GM12878 (cell line): Measurements from ENCODE around the gene C20orf202. TPM values are rescaled to one million over a fixed set of nuclear protein-coding genes. Genes with fewer than 3 reads are reported as not detected.

ENCODE experiments used
- ATAC-seq: fragments of 200-7000 bp; cut with Tn5 transposase; 3 replicates; pipeline ENCODE4 v1.9.1; 2020; ENCODE audit warnings: mild to moderate bottlenecking, moderate library complexity
- BruUV-seq: library from RNA; stranded (reverse); fragments of 400-500 nt; replicated peaks from 2 replicates; lab custom pipeline; 2021; lab: Mats Ljungman, UMichigan
- CTCF ChIA-PET: fragments of 300-600 bp; sonication (Branson Sonifier 250); formaldehyde crosslinking; extraction: SDS; loops from one replicate; lab custom pipeline; 2021; ENCODE audit warnings: inconsistent platforms; lab: Yijun Ruan, JAX
- POLR2A ChIA-PET: fragments of 350-600 bp; formaldehyde crosslinking; extraction: SDS; loops from one replicate; lab custom pipeline; 2021; ENCODE audit warnings: inconsistent platforms; lab: Charles Lee
- RAD21 ChIA-PET: fragments of 300-600 bp; sonication (Branson Sonifier 250); formaldehyde crosslinking; loops from one replicate; lab custom pipeline; 2023; ENCODE audit warnings: antibody characterized with exemption; ENCODE audit not compliant: unreplicated experiment; lab: Charles Lee
- SMC1A ChIA-PET: fragments of 300-600 bp; sonication (Branson Sonifier 250); formaldehyde crosslinking; loops from one replicate; lab custom pipeline; 2023; ENCODE audit not compliant: unreplicated experiment, uncharacterized antibody; lab: Charles Lee
- DNase-seq: peaks from one replicate; pipeline ENCODE4 v3.0.0-alpha.2; 2011; ENCODE audit warnings: low read depth, low spot score
- FAIRE-seq: peaks from 3 replicates; lab custom pipeline; 2011; peaks lifted over from hg19 to GRCh38; lab: Jason Lieb, UNC
- H2AFZ ChIP-seq: 2 replicates; pipeline ENCODE4 v1.6.0; 2011; ENCODE audit warnings: low read depth, low read length, control low read depth; ENCODE audit not compliant: control insufficient read depth
- H3K27ac ChIP-seq: 2 replicates; pipeline ENCODE4 v1.5.1; 2011; ENCODE audit warnings: control low read depth; ENCODE audit not compliant: control insufficient read depth, insufficient read depth
- H3K27me3 ChIP-seq, 2 experiments: replicated peaks in 1 of 2; 2 replicates each; pipeline versions ENCODE4 v1.6.0 to v1.6.1; 2011; ENCODE audit warnings: low read length in 1 of 2; ENCODE audit not compliant: control insufficient read depth in 2 of 2, insufficient read depth in 2 of 2
- H3K36me3 ChIP-seq, 2 experiments: 2 replicates each; pipeline ENCODE4 v1.5.1; 2011; ENCODE audit warnings: low read length in 1 of 2; ENCODE audit not compliant: control insufficient read depth in 2 of 2, insufficient read depth in 2 of 2
- H3K4me1 ChIP-seq: 2 replicates; pipeline ENCODE4 v1.6.1; 2011; ENCODE audit warnings: mild to moderate bottlenecking, low read length, moderate library complexity, mixed read lengths; ENCODE audit not compliant: control insufficient read depth, insufficient read depth
- H3K4me2 ChIP-seq: 2 replicates; pipeline ENCODE4 v1.6.0; 2011; ENCODE audit warnings: control low read depth; ENCODE audit not compliant: control insufficient read depth, insufficient read depth
- H3K4me3 ChIP-seq: fragments of 200-600 bp; sonication (generic); 2 replicates; pipeline ENCODE4 v1.5.1; 2016
- H3K79me2 ChIP-seq: 2 replicates; pipeline ENCODE4 v1.6.0; 2011; ENCODE audit warnings: low read length; ENCODE audit not compliant: control insufficient read depth, insufficient read depth
- H3K9ac ChIP-seq: 2 replicates; pipeline ENCODE4 v1.8.0; 2011; ENCODE audit warnings: low read length, control low read depth, mixed read lengths; ENCODE audit not compliant: control insufficient read depth, insufficient read depth
- H3K9me3 ChIP-seq: replicated peaks from 3 replicates; pipeline ENCODE4 v1.5.1; 2011; ENCODE audit warnings: mild to moderate bottlenecking, low read length; ENCODE audit not compliant: control insufficient read depth, insufficient read depth
- H4K20me1 ChIP-seq: 2 replicates; pipeline ENCODE4 v1.6.0; 2011; ENCODE audit not compliant: control insufficient read depth, insufficient read depth
- ASH2L ChIP-seq: fragments of 300-600, 200-600 bp; sonication (generic); IDR thresholded peaks from 2 replicates; pipeline ENCODE4 v1.6.1; 2017; ENCODE audit warnings: low read depth, mild to moderate bottlenecking, borderline replicate concordance
- NFYA ChIP-seq: IDR thresholded peaks from 2 replicates; pipeline ENCODE4 v1.6.1; 2011; ENCODE audit warnings: low read depth, mild to moderate bottlenecking, low read length, improper control_type of control experiment, borderline replicate concordance
- USF1 ChIP-seq: IDR thresholded peaks from 2 replicates; pipeline ENCODE4 v1.6.1; 2011; ENCODE audit warnings: borderline replicate concordance, low read depth, mild to moderate bottlenecking, moderate library complexity, mixed read lengths, low read length; ENCODE audit not compliant: insufficient read depth; ENCODE audit errors: extremely low read length
- ZBTB4 ChIP-seq: fragments of 450-650 bp; formaldehyde crosslinking; IDR thresholded peaks from 2 replicates; pipeline ENCODE4 v1.4.0; 2022; ENCODE audit warnings: mild to moderate bottlenecking, moderate library complexity
- WGBS: methylation state at CpG from one replicate; pipeline ENCODE4 v1.1.6; 2016; ENCODE audit warnings: low lambda C conversion rate; ENCODE audit not compliant: insufficient replicate concordance, insufficient coverage; ENCODE audit errors: missing lambda C conversion rate; 5-methylcytosine and 5-hydroxymethylcytosine counted together
- in situ Hi-C: fragments of 300-500 bp; cut with MboI; formaldehyde crosslinking; loops from 9 replicates; pipeline ENCODE4 v1.14.3; 2018; ENCODE audit warnings: mixed read lengths
- intact Hi-C: fragments of 100-400 bp; cut with micrococcal nuclease; formaldehyde crosslinking; loops from one replicate; pipeline ENCODE4 v1.14.2; 2022; ENCODE audit not compliant: unreplicated experiment
- polyA plus RNA-seq, 11 experiments: library from polyadenylated mRNA; depleted of rRNA in 4 of 11; unstranded in 6 of 11; stranded (reverse) in 5 of 11; fragments of >200 nt; fragmentation: Nextera tagmentation in 4 of 11; fragmentation: Illumina TruSeq in 1 of 11; extraction: Ambion mirVana in 4 of 11; extraction: Trizol in 1 of 11; gene quantifications; 1 replicate in 1 of 11; 2 replicates in 10 of 11; pipeline versions ENCODE4 v1.2.1 to v1.2.3, GENCODE V29; 2011 to 2016; ENCODE audit warnings: inconsistent platforms in 2 of 11, missing spikeins in 2 of 11, low read depth in 1 of 11
- total RNA-seq, 4 experiments: library from RNA; depleted of rRNA in 3 of 4; stranded (reverse); fragments of >200 nt in 3 of 4; fragmentation: Illumina TruSeq in 1 of 4; extraction: Trizol in 1 of 4; gene quantifications; 2 replicates each; pipeline versions ENCODE4 v1.2.1 to v1.2.3, GENCODE V29; 2013 to 2021

The C20orf202 gene
- total and polyA plus RNA-seq, 10 of the 15 experiments (the other 5 are each of a cell fraction or from before 2014, with no cell fraction given) = 0.04 TPM; not detected in 8

- Histone ChIP-seq H3K36me3 (peaks cover 18 to 21% of the 10 kb centered on the region in 2 experiments), H3K4me1 (peaks cover 7% of the 10 kb centered on the region; the same call in 1 of the 2 replicates), H4K20me1 (no peaks in the 10 kb centered on the region), H3K79me2 (no peaks in the 10 kb centered on the region), H3K27ac (no peak overlapping the region), H3K9me3 (no peaks in the 10 kb centered on the region), H3K27me3 (no peaks in the 10 kb centered on the region), H3K4me2 (no peak overlapping the region), H2AFZ (no peak overlapping the region), H3K9ac (no peak overlapping the region), H3K4me3 (no peak overlapping the region)
- intact Hi-C loops (no loop called here), in situ Hi-C loops (no loop called here)
- SMC1A ChIA-PET = no interaction called here
- BruUV-seq = no TSS peak
- CTCF ChIA-PET = interaction anchor here (1.1 kb wide), 1 partner anchor 8 kb away, joined by 3 read pairs; no protein-coding TSS in a partner anchor
- RAD21 ChIA-PET = no interaction called here
- POLR2A ChIA-PET = no interaction called here
- FAIRE-seq (no peak), ATAC-seq (no peak), DNase-seq (no peak)
- 98% methylated on average over 10 of the region's 10 CpGs for WGBS
- TF ChIP-seq NFYA (no peak), USF1 (no peak), ASH2L (no peak), ZBTB4 (CRISPR knock-in tag) (no peak)
These were observed 42.8 kb upstream of the C20orf202 start for GRCh38 chr20:1160496-1160895.
